Activated CD4-positive, alpha-beta T cell treated with anti-CD3 and anti-CD28 coated beads, Interleukin-2, amount 10 ng/mL, durations not matched to agents 7 days and 5 days (primary cell): ENCODE measurements around the gene MDFI. TPM values are rescaled to one million over a fixed set of nuclear protein-coding genes. Genes with fewer than 3 reads are reported as not detected.

Experiments used
- CTCF ChIA-PET: fragments of 350-600 bp; sonication (Branson Sonifier 250); formaldehyde crosslinking; loops from one replicate; lab custom pipeline; 2021; ENCODE audit warnings: antibody characterized with exemption; lab: Charles Lee
- POLR2A ChIA-PET: fragments of 350-600 bp; sonication (Branson Sonifier 250); formaldehyde crosslinking; loops from one replicate; lab custom pipeline; 2021; ENCODE audit warnings: antibody characterized with exemption; lab: Charles Lee
- DNase-seq: peaks from one replicate; pipeline ENCODE4 v3.0.0-alpha.2; 2020
- H3K27ac Mint-ChIP-seq: one replicate; pipeline ENCODE4 v1.8.0; 2021; ENCODE audit warnings: mild to moderate bottlenecking, moderate library complexity, mixed read lengths
- H3K27me3 Mint-ChIP-seq: one replicate; pipeline ENCODE4 v1.8.0; 2021; ENCODE audit warnings: mixed read lengths
- H3K36me3 Mint-ChIP-seq: one replicate; pipeline ENCODE4 v1.8.0; 2021; ENCODE audit warnings: low read depth, mixed read lengths
- H3K4me1 Mint-ChIP-seq: one replicate; pipeline ENCODE4 v1.8.0; 2021; ENCODE audit warnings: mixed read lengths
- H3K4me3 Mint-ChIP-seq: one replicate; pipeline ENCODE4 v1.8.0; 2021; ENCODE audit warnings: mild to moderate bottlenecking, moderate library complexity, mixed read lengths
- H3K9me3 Mint-ChIP-seq: one replicate; pipeline ENCODE4 v1.8.0; 2021; ENCODE audit warnings: mixed read lengths
- total RNA-seq, 2 experiments: library from RNA; stranded (reverse); gene quantifications; one replicate each; pipeline ENCODE4 v1.2.3, GENCODE V29; 2021

Gene MDFI
- total RNA-seq, 2 experiments from 2014 or later = not detected

DNA sequence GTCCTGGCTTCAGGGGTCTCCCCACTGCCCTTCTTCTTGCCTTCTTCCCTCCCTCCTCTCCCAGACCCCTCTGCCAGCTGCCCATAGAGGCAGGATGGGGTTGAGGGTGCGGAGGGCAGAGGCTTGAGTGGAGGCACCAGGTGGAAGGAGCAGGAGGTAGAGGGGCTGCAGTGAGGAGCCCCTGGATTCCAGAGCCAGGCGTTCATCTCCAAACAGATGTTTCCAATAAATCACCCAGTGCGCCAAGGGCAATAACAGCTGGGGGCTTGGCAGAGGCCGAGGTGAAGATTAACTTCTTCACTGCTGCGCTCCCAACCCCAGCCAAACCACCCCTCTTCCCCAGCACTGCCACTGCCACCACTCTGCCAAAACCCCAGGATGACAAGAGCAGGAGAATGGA lies 10.7 kb downstream of the MDFI start:
- POLR2A ChIA-PET = no interaction called here
- Mint-ChIP-seq H3K4me3 (no peak overlapping the region), H3K4me1 (no peaks in the 10 kb centered on the region), H3K27ac (no peak overlapping the region), H3K9me3 (no peaks in the 10 kb centered on the region), H3K36me3 (no peaks in the 10 kb centered on the region), H3K27me3 (peaks cover 8% of the 10 kb centered on the region)
- DNase-seq = no peak
- CTCF ChIA-PET = no interaction called here

DNA sequence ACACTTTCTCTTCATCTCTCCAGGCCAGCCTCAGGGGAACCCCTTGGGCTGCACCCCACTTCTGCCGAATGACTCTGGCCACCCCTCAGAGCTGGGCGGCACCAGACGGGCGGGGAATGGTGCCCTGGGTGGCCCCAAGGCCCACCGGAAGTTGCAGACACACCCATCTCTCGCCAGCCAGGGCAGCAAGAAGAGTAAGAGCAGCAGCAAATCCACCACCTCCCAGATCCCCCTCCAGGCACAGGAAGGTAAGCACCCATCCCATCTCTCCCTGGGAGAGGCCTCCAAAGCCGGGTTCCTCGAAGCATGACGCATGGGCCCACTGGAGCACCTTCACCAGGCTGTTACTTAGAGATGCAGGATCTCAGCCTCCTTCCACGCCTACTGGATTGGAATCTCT lies 11.3 kb downstream of the MDFI start:
- Mint-ChIP-seq H3K27ac (no peak overlapping the region), H3K27me3 (peaks cover 7% of the 10 kb centered on the region), H3K9me3 (no peaks in the 10 kb centered on the region), H3K4me1 (no peaks in the 10 kb centered on the region), H3K36me3 (no peaks in the 10 kb centered on the region), H3K4me3 (no peak overlapping the region)
- DNase-seq = no peak
- ChIA-PET CTCF (interaction anchor here (1.2 kb wide), 1 partner anchor 46 kb away, joined by 4 read pairs; no protein-coding TSS in a partner anchor), POLR2A (no interaction called here)

DNA sequence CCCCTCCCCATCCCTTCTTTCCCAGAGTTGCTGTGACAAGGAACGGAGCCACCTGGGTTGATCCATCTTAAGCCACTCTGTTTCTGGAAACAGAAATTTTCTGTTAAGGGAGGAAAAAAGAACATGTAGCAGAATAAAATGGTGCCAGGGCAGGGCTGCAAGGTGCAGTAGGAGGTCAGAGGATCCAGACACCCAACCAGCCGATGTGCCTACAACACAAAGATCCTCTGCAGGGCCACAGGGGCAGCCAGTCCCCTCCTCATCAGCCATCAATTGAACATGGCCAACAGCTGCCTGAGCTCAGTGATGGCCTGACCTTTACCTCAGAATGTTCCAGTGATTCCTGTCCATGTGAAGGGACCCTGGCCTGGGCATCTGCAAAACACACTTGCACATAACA lies 11.9 kb downstream of the MDFI start:
- no peak for DNase-seq
- ChIA-PET POLR2A (no interaction called here), CTCF (interaction anchor here (1.2 kb wide), 1 partner anchor 46 kb away, joined by 4 read pairs; no protein-coding TSS in a partner anchor)
- Mint-ChIP-seq H3K36me3 (no peaks in the 10 kb centered on the region), H3K27me3 (peaks cover 5% of the 10 kb centered on the region), H3K4me3 (no peak overlapping the region), H3K9me3 (no peaks in the 10 kb centered on the region), H3K4me1 (no peaks in the 10 kb centered on the region), H3K27ac (no peak overlapping the region)

DNA sequence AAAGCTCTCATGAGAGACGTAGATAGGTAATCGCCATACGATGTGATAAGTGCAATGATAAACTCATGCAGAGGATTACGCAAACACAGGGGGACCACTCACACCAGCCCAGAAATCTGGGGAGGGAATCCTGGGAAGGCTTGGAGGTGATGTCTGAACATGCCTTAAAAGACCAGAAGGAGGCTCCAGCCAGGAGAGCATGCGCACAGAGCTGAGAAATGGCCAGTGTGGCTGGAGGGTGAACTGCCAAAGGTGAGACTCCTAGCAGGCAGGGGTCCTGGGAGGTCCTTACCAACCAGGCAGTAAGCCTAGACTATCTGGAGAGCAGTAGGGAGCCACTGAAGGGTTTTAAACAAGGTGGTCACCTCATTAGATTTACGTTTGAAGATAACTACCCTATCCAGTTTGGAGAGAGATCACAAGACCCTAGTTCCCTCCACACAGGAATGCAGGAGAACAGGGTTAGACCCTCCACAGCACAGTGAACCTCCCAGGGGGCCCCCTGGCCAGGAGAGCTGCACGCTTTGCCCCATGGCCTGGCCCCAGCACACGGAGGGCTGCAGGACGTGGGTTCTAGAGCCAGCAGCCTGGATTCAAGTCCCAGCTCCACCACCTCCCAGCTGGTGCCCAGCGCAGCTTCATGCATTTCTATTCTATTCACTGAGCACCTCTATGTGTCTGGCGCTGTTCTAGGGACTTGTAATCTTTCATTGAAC lies 13.1 kb downstream of the MDFI start:
- Mint-ChIP-seq H3K4me1 (no peaks in the 10 kb centered on the region), H3K36me3 (no peaks in the 10 kb centered on the region), H3K9me3 (no peaks in the 10 kb centered on the region), H3K4me3 (no peak overlapping the region), H3K27ac (no peak overlapping the region), H3K27me3 (peaks cover 3% of the 10 kb centered on the region)
- ChIA-PET POLR2A (no interaction called here), CTCF (interaction anchor here (1.4 kb wide), 1 partner anchor 284 kb away, joined by 3 read pairs; no protein-coding TSS in a partner anchor)
- DNase-seq = no peak

DNA sequence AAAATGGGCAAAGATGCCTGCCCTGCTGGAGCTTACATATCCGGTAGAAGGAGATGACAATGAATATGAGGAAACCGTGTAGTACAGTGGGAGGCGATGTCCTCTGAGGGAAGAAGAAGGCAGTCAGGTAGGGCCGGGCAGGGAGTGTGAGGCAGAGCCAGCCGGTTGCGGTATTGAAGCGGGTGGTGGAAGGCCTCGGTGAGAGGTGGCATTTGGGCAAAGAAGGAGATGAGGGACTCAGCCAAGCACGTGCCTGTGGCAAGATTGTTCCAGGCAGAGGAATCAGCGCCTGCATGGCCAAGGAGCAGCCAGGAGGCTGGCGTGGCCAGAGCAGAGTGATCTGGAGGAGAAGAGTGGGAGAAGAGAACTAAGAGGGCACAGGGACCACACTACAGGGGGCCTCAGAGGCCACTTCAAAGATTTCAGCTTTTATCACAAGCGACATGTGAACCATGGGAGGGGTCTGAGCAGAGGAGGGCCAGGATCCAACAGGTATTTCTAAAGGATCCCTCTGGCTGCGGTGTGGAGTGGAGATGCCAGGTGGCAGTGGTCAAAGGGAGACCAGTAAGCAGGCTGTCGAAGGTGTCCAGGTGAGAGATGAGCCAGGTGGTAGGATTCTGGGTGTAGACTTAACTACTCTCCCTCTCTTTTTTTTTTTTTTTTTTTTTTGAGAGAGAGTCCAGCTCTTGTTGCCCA lies 13.8 kb downstream of the MDFI start:
- H3K27ac Mint-ChIP-seq = no peak overlapping the region
- H3K9me3 Mint-ChIP-seq = no peaks in the 10 kb centered on the region
- H3K4me1 Mint-ChIP-seq = no peaks in the 10 kb centered on the region
- ChIA-PET POLR2A (no interaction called here), CTCF (interaction anchor here (1.4 kb wide), 1 partner anchor 283 kb away, joined by 3 read pairs; no protein-coding TSS in a partner anchor)
- H3K27me3 Mint-ChIP-seq = peaks cover 3% of the 10 kb centered on the region
- no peaks in the 10 kb centered on the region for H3K36me3 Mint-ChIP-seq
- no peak for DNase-seq
- no peak overlapping the region for H3K4me3 Mint-ChIP-seq

DNA sequence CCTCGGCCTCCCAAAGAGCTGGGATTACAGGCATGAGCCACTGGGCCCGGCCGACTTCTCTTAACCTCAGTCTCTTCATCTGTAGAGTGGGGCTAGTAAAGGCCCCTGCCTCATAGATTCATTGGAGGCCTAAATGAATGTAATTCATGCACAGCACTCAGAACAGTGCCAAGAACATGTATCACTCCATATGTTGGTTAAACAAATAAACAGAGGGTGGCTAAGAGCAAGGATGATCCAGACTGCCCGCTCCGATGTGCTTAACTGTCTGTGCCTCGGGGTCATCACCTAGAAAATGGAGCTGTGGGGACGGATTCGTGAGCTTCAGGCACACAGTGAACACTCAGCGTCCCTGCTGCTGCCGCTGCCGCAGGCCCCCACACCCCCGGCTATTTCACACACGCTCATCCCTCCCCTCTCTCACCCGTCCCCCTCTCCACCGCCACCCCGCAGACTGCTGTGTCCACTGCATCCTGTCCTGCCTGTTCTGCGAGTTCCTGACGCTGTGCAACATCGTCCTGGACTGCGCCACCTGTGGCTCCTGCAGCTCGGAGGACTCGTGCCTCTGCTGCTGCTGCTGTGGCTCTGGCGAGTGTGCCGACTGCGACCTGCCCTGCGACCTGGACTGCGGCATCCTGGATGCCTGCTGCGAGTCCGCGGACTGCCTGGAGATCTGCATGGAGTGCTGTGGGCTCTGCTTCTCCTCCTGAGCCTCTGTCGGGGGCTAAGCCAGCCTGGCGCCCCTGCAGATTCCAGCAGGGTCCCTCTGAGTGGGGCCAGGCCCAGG lies 14.8 kb downstream of the MDFI start:
- H3K36me3 Mint-ChIP-seq = no peaks in the 10 kb centered on the region
- no peaks in the 10 kb centered on the region for H3K9me3 Mint-ChIP-seq
- POLR2A ChIA-PET = no interaction called here
- no peaks in the 10 kb centered on the region for H3K4me1 Mint-ChIP-seq
- no peak overlapping the region for H3K27ac Mint-ChIP-seq
- DNase-seq = no peak
- peaks cover 4% of the 10 kb centered on the region for H3K27me3 Mint-ChIP-seq
- H3K4me3 Mint-ChIP-seq = no peak overlapping the region
- CTCF ChIA-PET = no interaction called here

DNA sequence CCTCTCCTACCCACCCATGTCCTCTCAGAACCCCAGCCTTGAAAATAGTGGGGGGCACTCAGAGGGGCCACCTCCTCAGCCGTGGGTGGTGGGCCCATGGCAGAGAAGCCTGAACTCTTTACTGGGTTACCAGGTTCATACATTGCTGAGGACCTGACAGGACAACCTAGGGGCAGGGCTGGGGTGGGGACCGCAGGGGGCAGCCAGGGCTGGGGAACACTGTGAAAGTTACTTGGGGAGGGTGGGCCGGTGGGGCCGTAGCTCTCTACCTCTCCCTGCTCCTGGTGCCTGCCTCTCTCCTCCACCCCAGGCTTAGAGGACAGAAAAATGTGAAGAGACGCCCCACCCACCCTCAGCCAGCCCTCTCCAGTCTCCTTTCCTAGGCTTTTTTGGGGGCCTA lies 15.4 kb downstream of the MDFI start:
- no peaks in the 10 kb centered on the region for H3K9me3 Mint-ChIP-seq
- H3K27me3 Mint-ChIP-seq = peaks cover 6% of the 10 kb centered on the region
- H3K4me1 Mint-ChIP-seq = no peaks in the 10 kb centered on the region
- no peaks in the 10 kb centered on the region for H3K36me3 Mint-ChIP-seq
- DNase-seq = no peak
- no peak overlapping the region for H3K4me3 Mint-ChIP-seq
- POLR2A ChIA-PET = no interaction called here
- no peak overlapping the region for H3K27ac Mint-ChIP-seq
- CTCF ChIA-PET = no interaction called here

DNA sequence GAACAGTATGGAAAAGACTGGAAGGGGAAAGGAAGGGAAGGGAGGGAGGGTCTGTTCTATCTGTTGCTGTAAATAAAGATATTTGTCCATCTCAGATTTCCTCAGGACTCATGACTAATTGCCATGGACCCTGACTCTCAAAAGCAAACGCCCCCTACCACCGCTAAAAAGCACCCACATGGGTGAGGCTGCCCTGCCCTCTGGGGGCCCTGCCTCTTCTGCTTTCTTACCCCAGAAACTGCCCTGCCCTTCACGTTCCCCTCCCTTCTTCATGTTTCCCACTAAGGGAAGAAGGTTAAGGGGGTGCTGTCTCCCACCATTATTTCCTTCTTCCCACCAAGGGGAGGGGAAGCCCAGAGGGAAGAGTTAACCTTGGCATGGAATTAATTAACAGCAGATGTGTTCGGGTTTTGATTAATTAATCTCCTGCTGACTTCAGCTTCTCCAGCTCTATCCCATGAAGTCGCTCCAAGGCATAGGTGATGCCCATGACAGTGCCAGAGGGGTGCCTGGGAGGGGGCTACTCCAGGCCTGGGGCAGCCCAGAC lies 16.0 kb downstream of the MDFI start:
- CTCF ChIA-PET = no interaction called here
- DNase-seq = no peak
- Mint-ChIP-seq H3K27ac (no peak overlapping the region), H3K4me3 (no peak overlapping the region), H3K4me1 (no peaks in the 10 kb centered on the region), H3K9me3 (no peaks in the 10 kb centered on the region), H3K36me3 (no peaks in the 10 kb centered on the region), H3K27me3 (peaks cover 7% of the 10 kb centered on the region)
- POLR2A ChIA-PET = no interaction called here

DNA sequence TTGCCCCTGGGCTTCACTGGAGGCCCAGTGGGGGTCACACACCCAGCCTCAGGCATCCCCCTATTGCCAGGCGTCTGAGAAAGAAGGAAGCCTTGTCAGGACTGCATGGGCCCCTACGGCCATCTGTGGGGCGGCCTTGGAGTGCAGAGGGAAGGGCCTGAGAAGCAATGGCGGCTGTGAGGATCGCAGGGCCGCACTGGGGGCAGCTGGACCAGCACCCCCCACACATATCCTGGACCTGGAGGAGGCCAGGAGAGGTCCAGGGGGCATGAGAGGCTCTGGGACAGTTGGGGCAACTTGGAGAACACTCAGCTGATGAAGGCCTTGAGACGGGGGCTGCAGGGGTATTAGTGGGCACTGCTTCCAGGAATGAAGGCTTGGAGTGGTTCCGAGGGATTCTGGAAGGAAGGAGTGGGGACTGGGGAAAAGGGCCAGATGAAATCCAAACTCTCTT lies 16.5 kb downstream of the MDFI start:
- no peaks in the 10 kb centered on the region for H3K4me1 Mint-ChIP-seq

DNA sequence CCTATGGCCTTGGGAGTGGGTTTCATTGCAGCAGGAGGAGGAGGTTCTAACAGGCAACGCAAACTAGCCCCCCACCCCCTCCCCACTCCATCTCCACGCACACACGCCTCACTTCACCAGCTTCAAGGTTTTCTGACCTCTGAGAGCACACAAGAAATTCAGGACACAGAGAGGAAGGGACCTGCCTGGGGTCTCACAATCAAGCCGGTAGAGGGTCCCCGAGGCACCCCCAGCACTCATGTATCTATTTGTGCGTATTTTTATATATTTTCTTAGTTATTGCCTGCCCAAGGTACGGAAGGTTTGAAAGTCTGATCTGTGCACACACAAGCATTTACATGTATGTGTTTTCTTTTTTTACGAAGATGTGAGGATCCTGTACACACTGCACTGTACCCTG lies 16.9 kb downstream of the MDFI start:
- H3K27me3 Mint-ChIP-seq = peaks cover 7% of the 10 kb centered on the region
- H3K4me1 Mint-ChIP-seq = no peaks in the 10 kb centered on the region
- no peak overlapping the region for H3K27ac Mint-ChIP-seq
- H3K9me3 Mint-ChIP-seq = no peaks in the 10 kb centered on the region
- POLR2A ChIA-PET = no interaction called here
- no peak for DNase-seq
- no peak overlapping the region for H3K4me3 Mint-ChIP-seq
- CTCF ChIA-PET = interaction anchor here (0.6 to 0.7 kb wide), 2 partner anchors 28 to 93 kb away, joined by 4 read pairs; no protein-coding TSS in a partner anchor
- H3K36me3 Mint-ChIP-seq = no peaks in the 10 kb centered on the region

More for the DNA sequence above, 16.5 kb downstream of the MDFI start:
- Mint-ChIP-seq H3K36me3 (no peaks in the 10 kb centered on the region), H3K27me3 (peaks cover 7% of the 10 kb centered on the region), H3K27ac (no peak overlapping the region), H3K4me3 (no peak overlapping the region), H3K9me3 (no peaks in the 10 kb centered on the region)
- no peak for DNase-seq
- ChIA-PET CTCF (no interaction called here), POLR2A (no interaction called here)

DNA sequence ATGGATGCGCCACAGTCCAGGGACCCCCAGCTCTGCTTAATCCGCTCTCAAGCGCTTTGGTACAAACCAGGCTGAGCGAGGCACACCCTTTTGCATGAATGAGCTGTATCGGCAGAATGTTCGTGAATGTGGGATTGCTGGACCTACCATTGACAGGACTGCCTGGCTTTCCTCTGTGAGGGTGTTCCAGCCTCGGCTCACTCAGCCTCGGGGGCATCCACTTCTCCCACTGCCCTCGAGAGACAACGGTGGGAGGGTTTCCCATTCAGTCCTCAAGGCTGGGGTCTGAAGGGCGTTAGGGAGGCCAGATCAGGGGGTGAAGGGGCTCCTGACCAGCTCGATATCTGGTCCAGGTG lies 17.4 kb downstream of the MDFI start:
- Mint-ChIP-seq H3K9me3 (no peaks in the 10 kb centered on the region), H3K4me1 (no peaks in the 10 kb centered on the region), H3K36me3 (no peaks in the 10 kb centered on the region), H3K4me3 (no peak overlapping the region), H3K27me3 (peaks cover 8% of the 10 kb centered on the region), H3K27ac (no peak overlapping the region)
- POLR2A ChIA-PET = no interaction called here
- CTCF ChIA-PET = interaction anchor here (0.6 to 0.7 kb wide), 2 partner anchors 28 to 92 kb away, joined by 4 read pairs; no protein-coding TSS in a partner anchor
- DNase-seq = no peak

DNA sequence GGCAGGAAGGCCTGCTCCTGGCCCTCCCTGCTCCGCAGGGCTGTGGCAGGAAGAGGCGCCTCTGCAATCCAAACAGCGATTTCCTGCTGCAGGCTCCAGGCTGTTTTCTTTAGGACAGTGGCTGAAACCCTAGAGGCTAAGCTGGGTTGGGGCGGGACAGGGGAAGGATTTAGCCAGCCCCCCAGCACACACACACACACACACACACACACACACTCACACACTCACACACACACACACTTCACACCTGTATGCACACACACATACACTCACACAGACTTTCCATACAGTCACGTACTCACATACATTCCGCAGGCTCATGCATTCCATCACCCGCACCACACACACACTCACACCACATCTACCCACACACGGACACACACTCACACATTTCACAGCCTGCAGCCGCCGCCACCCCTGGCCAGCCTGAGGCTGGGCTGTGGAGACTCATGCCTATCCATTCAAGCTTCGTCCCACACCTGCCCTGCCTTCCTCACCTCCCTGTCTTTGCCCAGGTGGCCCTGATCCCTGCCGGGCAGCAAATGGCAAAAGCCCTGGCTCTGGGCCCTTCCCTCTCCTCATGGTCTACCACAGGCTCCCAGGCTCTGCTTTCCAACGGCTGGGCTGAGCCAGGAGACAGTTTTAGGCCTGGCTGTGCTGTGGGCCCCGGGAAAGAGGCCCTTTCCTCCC lies 17.9 kb downstream of the MDFI start:
- ChIA-PET CTCF (interaction anchor here (0.7 kb wide), 1 partner anchor 27 kb away, joined by 4 read pairs; no protein-coding TSS in a partner anchor), POLR2A (no interaction called here)
- peaks cover 9% of the 10 kb centered on the region for H3K27me3 Mint-ChIP-seq

More for the DNA sequence above, 17.9 kb downstream of the MDFI start:
- Mint-ChIP-seq H3K36me3 (no peaks in the 10 kb centered on the region), H3K4me1 (no peaks in the 10 kb centered on the region), H3K9me3 (no peaks in the 10 kb centered on the region), H3K27ac (no peak overlapping the region), H3K4me3 (no peak overlapping the region)
- DNase-seq = no peak
